B cell (primary cell): ENCODE measurements around the gene ORC2. TPM values are rescaled to one million over a fixed set of nuclear protein-coding genes. Genes with fewer than 3 reads are reported as not detected.
"Not testable (repeated sequence)": the region's sequence is repeated elsewhere in the genome, so short reads cannot be mapped to it uniquely, and the experiment has no call there.

ENCODE experiments used
- ATAC-seq: fragments of 200-7000 bp; cut with Tn5 transposase; one replicate; pipeline ENCODE4 v1.10.0; 2021; ENCODE audit warnings: low read depth, mild to moderate bottlenecking, moderate number of reproducible peaks, moderate library complexity
- CTCF ChIA-PET: fragments of 350-600 bp; sonication (Branson Sonifier 250); formaldehyde crosslinking; loops from one replicate; lab custom pipeline; 2021; ENCODE audit warnings: antibody characterized with exemption, inconsistent platforms; lab: Charles Lee
- POLR2A ChIA-PET: fragments of 350-600 bp; sonication (Branson Sonifier 250); formaldehyde crosslinking; loops from one replicate; lab custom pipeline; 2021; ENCODE audit warnings: antibody characterized with exemption; lab: Charles Lee
- DNase-seq: peaks from one replicate; pipeline ENCODE4 v3.0.0; 2013
- H2AFZ ChIP-seq: 2 replicates; pipeline ENCODE4 v1.6.1; 2012; ENCODE audit warnings: mild to moderate bottlenecking, low read depth, low read length; ENCODE audit not compliant: insufficient read depth, poor library complexity, severe bottlenecking
- H3K27ac ChIP-seq, 2 donors: 1 replicate in 1 of 2; 2 replicates in 1 of 2; pipeline ENCODE4 v1.5.1; 2012 to 2013; ENCODE audit warnings: low read length in 2 of 2, mild to moderate bottlenecking in 2 of 2, moderate library complexity in 1 of 2
- H3K27me3 ChIP-seq, 4 experiments: fragments of 200-600 bp in 1 of 4; sonication (generic) in 1 of 4; replicated peaks in 1 of 4; 1 replicate in 2 of 4; 2 replicates in 2 of 4; pipeline versions ENCODE4 v1.6.1 to v1.7.0; 2013 to 2016; ENCODE audit warnings: low read length in 3 of 4, mild to moderate bottlenecking in 2 of 4, mixed read lengths in 1 of 4, moderate library complexity in 1 of 4; ENCODE audit not compliant: insufficient read depth in 4 of 4, control insufficient read depth in 3 of 4; ENCODE audit errors: control extremely low read depth in 1 of 4
- H3K36me3 ChIP-seq, 2 experiments: replicated peaks in 1 of 2; 1 replicate in 1 of 2; 2 replicates in 1 of 2; pipeline versions ENCODE4 v1.6.1 to v1.7.1; 2013; ENCODE audit warnings: low read length in 1 of 2; ENCODE audit not compliant: insufficient read depth in 2 of 2, control insufficient read depth in 1 of 2; ENCODE audit errors: control extremely low read depth in 1 of 2, extremely low read depth in 1 of 2
- H3K4me1 ChIP-seq, 2 donors: fragments of 200-600 bp in 1 of 2; sonication (generic) in 1 of 2; 1 replicate in 1 of 2; 2 replicates in 1 of 2; pipeline versions ENCODE4 v1.5.1 to v1.6.1; 2013 to 2017; ENCODE audit warnings: low read length in 2 of 2; ENCODE audit not compliant: control insufficient read depth in 2 of 2, insufficient read depth in 2 of 2
- H3K4me2 ChIP-seq: replicated peaks from 2 replicates; pipeline ENCODE3; 2012; ENCODE audit warnings: mild to moderate bottlenecking, low read depth, low read length; ENCODE audit not compliant: poor library complexity, severe bottlenecking
- H3K4me3 ChIP-seq, 5 experiments: fragments of 200-600 bp in 1 of 5; sonication (generic) in 1 of 5; 1 replicate in 3 of 5; 2 replicates in 2 of 5; pipeline versions ENCODE4 v1.5.1 to v1.7.0; 2011 to 2016; ENCODE audit warnings: low read length in 4 of 5, mild to moderate bottlenecking in 4 of 5, low read depth in 2 of 5, control low read depth in 1 of 5, moderate library complexity in 1 of 5; ENCODE audit not compliant: insufficient read depth in 1 of 5; ENCODE audit errors: control extremely low read depth in 1 of 5, extremely low read depth in 1 of 5
- H3K79me2 ChIP-seq: fragments of 200-600 bp; sonication (generic); one replicate; pipeline ENCODE4 v1.6.0; 2016; ENCODE audit warnings: low read length; ENCODE audit not compliant: control insufficient read depth, insufficient read depth
- H3K9ac ChIP-seq: fragments of 200-600 bp; sonication (generic); 2 replicates; pipeline ENCODE4 v1.6.1; 2017; ENCODE audit warnings: mild to moderate bottlenecking, low read length, moderate library complexity
- H3K9me3 ChIP-seq, 3 donors: one replicate each; pipeline versions ENCODE4 v1.6.1 to v1.7.1; 2013; ENCODE audit warnings: low read length in 2 of 3; ENCODE audit not compliant: control insufficient read depth in 2 of 3, insufficient read depth in 1 of 3; ENCODE audit errors: control extremely low read depth in 1 of 3
- H4K20me1 ChIP-seq: 2 replicates; pipeline ENCODE4 v1.6.0; 2012; ENCODE audit warnings: mild to moderate bottlenecking, low read length; ENCODE audit not compliant: insufficient read depth, control insufficient read depth, poor library complexity, severe bottlenecking
- H3K27ac Mint-ChIP-seq: one replicate; pipeline ENCODE4 v1.8.0; 2021; ENCODE audit warnings: mixed read lengths
- H3K27me3 Mint-ChIP-seq: one replicate; pipeline ENCODE4 v1.8.0; 2021; ENCODE audit warnings: mixed read lengths
- H3K4me1 Mint-ChIP-seq: one replicate; pipeline ENCODE4 v1.8.0; 2021; ENCODE audit warnings: mixed read lengths
- H3K4me3 Mint-ChIP-seq: one replicate; pipeline ENCODE4 v1.8.0; 2021; ENCODE audit warnings: mixed read lengths
- H3K9me3 Mint-ChIP-seq: one replicate; pipeline ENCODE4 v1.8.0; 2022; ENCODE audit warnings: mixed read lengths; ENCODE audit not compliant: insufficient read depth
- CTCF ChIP-seq: fragments of 200-600 bp; IDR thresholded peaks from one replicate; pipeline ENCODE4 v1.8.0; 2022; ENCODE audit warnings: antibody characterized with exemption, mild to moderate bottlenecking
- EZH2 ChIP-seq: IDR thresholded peaks from 2 replicates; pipeline ENCODE4 v1.6.1; 2012; ENCODE audit warnings: borderline replicate concordance, low read depth, mild to moderate bottlenecking, moderate library complexity, low read length; ENCODE audit not compliant: insufficient read depth, poor library complexity, severe bottlenecking
- whole genome bisulfite sequencing: methylation state at CpG from one replicate; pipeline ENCODE4 v1.1.5; 2013; ENCODE audit warnings: missing lambda C conversion rate; ENCODE audit not compliant: insufficient coverage; 5-methylcytosine and 5-hydroxymethylcytosine counted together
- intact Hi-C: fragments of 100-400 bp; cut with micrococcal nuclease; formaldehyde crosslinking; loops from one replicate; pipeline ENCODE4 v1.10.0; 2022
- polyA plus RNA-seq: library from polyadenylated mRNA; depleted of rRNA; stranded (reverse); fragments of >200 nt; gene quantifications from 2 replicates; pipeline ENCODE4 v1.2.3, GENCODE V29; 2012
- total RNA-seq, 2 donors: library from RNA; stranded (reverse); fragments of 120-200 nt in 1 of 2; gene quantifications; 1 replicate in 1 of 2; 2 replicates in 1 of 2; pipeline versions ENCODE4 v1.2.3 to v1.2.4, GENCODE V29; 2013 to 2022

ORC2 gene
- total and polyA plus RNA-seq, 2 donors (not counting 1 experiment from before 2014, with no cell fraction given), result 6.4 to 50.6 TPM

GRCh38 chr2:200888704-200889625, 74.5 kb downstream of the ORC2 start, which contains the start of the genes NIF3L1 and PPIL3:
Gene NIF3L1, plus strand, starts transcription at chr2:200889371. Its CDS starts 2,573 bp downstream, at chr2:200891944.
Gene PPIL3, minus strand, starts transcription at chr2:200889077. Its CDS starts 1,462 bp downstream, at chr2:200887615.
- Mint-ChIP-seq H3K4me1 (peaks cover 43% of the 10 kb centered on the region), H3K27ac (peak within 1 kb of the TSS; percentile 98), H3K27me3 (no peaks in the 10 kb centered on the region), H3K9me3 (no peaks in the 10 kb centered on the region), H3K4me3 (peak within 1 kb of the TSS; percentile 95)
- Histone ChIP-seq H3K27me3 (no peaks in the 10 kb centered on the region), H3K27ac (peak within 1 kb of the TSS; percentile 90 to 93), H3K4me2 (peak within 1 kb of the TSS; percentile 73), H3K36me3 (peaks cover 0 to 33% of the 10 kb centered on the region in 2 experiments), H4K20me1 (no peaks in the 10 kb centered on the region), H3K79me2 (peaks cover 64% of the 10 kb centered on the region), H3K9me3 (no peaks in the 10 kb centered on the region), H3K9ac (peak within 1 kb of the TSS; percentile 72), H2AFZ (peak within 1 kb of the TSS; percentile 86), H3K4me1 (peaks cover 15 to 28% of the 10 kb centered on the region in 2 donors), H3K4me3 (peak within 1 kb of the TSS; percentile 76 to 99 (median 87))
- ChIA-PET POLR2A (interaction anchor here (0.6 to 2.0 kb wide), 8 partner anchors 25 to 1376 kb away, joined by 3 to 54 read pairs (median 5); partner anchors contain the start of genes CFLAR, CLK1, ORC2 and STRADB), CTCF (interaction anchor here (1.0 to 2.1 kb wide), 11 partner anchors 12 to 562 kb away, joined by 3 to 13 read pairs (median 6); partner anchors contain the start of genes CLK1, ORC2, STRADB and TRAK2)
- TF ChIP-seq CTCF (no peak), EZH2 (no peak)
- WGBS, result under 1% methylated on average over 39 of the region's 50 CpGs
- DNase-seq, result peak; percentile 98
- ATAC-seq, result peak; percentile 81
- intact Hi-C loops, result loop anchor here (1.0 to 5.0 kb wide), 11 partner anchors 12 to 932 kb away; partner anchors contain the start of genes BZW1, CASP8, CLK1 and HYCC2

- H3K4me2 ChIP-seq, H3K27me3 ChIP-seq, H3K9ac ChIP-seq, intact Hi-C loops, H4K20me1 ChIP-seq, ATAC-seq, H3K27ac ChIP-seq, H3K4me1 Mint-ChIP-seq, H3K4me3 Mint-ChIP-seq, H3K27ac Mint-ChIP-seq, H3K9me3 Mint-ChIP-seq, H3K27me3 Mint-ChIP-seq, H3K4me1 ChIP-seq, POLR2A ChIA-PET, DNase-seq, CTCF ChIA-PET, H3K4me3 ChIP-seq, H2AFZ ChIP-seq, H3K9me3 ChIP-seq: not testable (repeated sequence)
- no CpG with 5 or more reads among the region's 2 CpGs for WGBS
- H3K79me2 ChIP-seq, result peaks cover 32% of the 10 kb centered on the region
- peaks cover 3 to 79% of the 10 kb centered on the region in 2 experiments for H3K36me3 ChIP-seq
Observed at GRCh38 chr2:200881715-200882249, 81.7 kb downstream of the ORC2 start.
